ENCODE data around the gene GPATCH1.

GRCh38 chr19:33060586-33060985 lies 20.4 kb upstream of the GPATCH1 start:
- no peak for TF ChIP-seq CTCF (IDR thresholded peaks at IDR 0.05; ENCODE audit: low read length)
- TF ChIP-seq EZH2 (IDR thresholded peaks at IDR 0.05; ENCODE audit: borderline replicate concordance, low read length) = no peak
